ENCODE data around the gene SULT6B1. TPM values are rescaled to one million over a fixed set of nuclear protein-coding genes. Genes with fewer than 3 reads are reported as not detected.

Gene SULT6B1
- total RNA-seq, 1 donor: not detected

GRCh38 chr2:37148325-37148724, 40.1 kb downstream of the SULT6B1 start:
- no peak for DNase-seq (ENCODE audit: low read depth)

GRCh38 chr2:37146062-37146461, 42.4 kb downstream of the SULT6B1 start:
- H3K4me3 ChIP-seq (ENCODE audit: low read depth, low read length): no peak overlapping the region
- no peak for TF ChIP-seq CTCF (IDR thresholded peaks at IDR 0.05; ENCODE audit: insufficient read depth, low read length)
- DNase-seq (ENCODE audit: low read depth): no peak

More at GRCh38 chr2:37148325-37148724, 40.1 kb downstream of the SULT6B1 start:
- TF ChIP-seq CTCF (IDR thresholded peaks at IDR 0.05; ENCODE audit: insufficient read depth, low read length): no peak
- no peak overlapping the region for H3K4me3 ChIP-seq (ENCODE audit: low read depth, low read length)

GRCh38 chr2:37143974-37144373, 44.5 kb downstream of the SULT6B1 start:
- no peak for DNase-seq (ENCODE audit: low read depth)
- H3K4me3 ChIP-seq (ENCODE audit: low read depth, low read length): no peak overlapping the region
- no peak for TF ChIP-seq CTCF (IDR thresholded peaks at IDR 0.05; ENCODE audit: insufficient read depth, low read length)

GRCh38 chr2:37142546-37142945, 45.9 kb downstream of the SULT6B1 start:
- no peak overlapping the region for H3K4me3 ChIP-seq (ENCODE audit: low read depth, low read length)
- TF ChIP-seq CTCF (IDR thresholded peaks at IDR 0.05; ENCODE audit: insufficient read depth, low read length): no peak
- DNase-seq (ENCODE audit: low read depth): no peak

GRCh38 chr2:37132914-37133313, 55.6 kb downstream of the SULT6B1 start:
- no peak for TF ChIP-seq CTCF (IDR thresholded peaks at IDR 0.05; ENCODE audit: insufficient read depth, low read length)
- DNase-seq (ENCODE audit: low read depth): no peak
- H3K4me3 ChIP-seq (ENCODE audit: low read depth, low read length): no peak overlapping the region

GRCh38 chr2:37125416-37125815, 63.1 kb downstream of the SULT6B1 start:
- H3K4me3 ChIP-seq (ENCODE audit: low read depth, low read length): no peak overlapping the region
- no peak for DNase-seq (ENCODE audit: low read depth)

More at GRCh38 chr2:37125416-37125815, 63.1 kb downstream of the SULT6B1 start:
- TF ChIP-seq CTCF (IDR thresholded peaks at IDR 0.05; ENCODE audit: insufficient read depth, low read length): no peak
